Natural killer cell treated with Interleukin-12 subunit alpha and Interleukin-12 subunit beta and Interleukin-15 and Interleukin-18, amount 100 ng/mL, for 72 hours (primary cell): Measurements from ENCODE around the gene SV2C. TPM values are rescaled to one million over a fixed set of nuclear protein-coding genes. Genes with fewer than 3 reads are reported as not detected.
"Not testable (repeated sequence)": the region's sequence is repeated elsewhere in the genome, so short reads cannot be mapped to it uniquely, and the experiment has no call there.

Source experiments
- ATAC-seq, 2 donors: fragments of 150-1000 bp; cut with Tn5 transposase in 1 of 2; sonication (Bioruptor Pico), chemical (Tn5 transposase) in 1 of 2; 2 replicates each; pipeline ENCODE4 v1.10.0; 2021
- DNase-seq: peaks from one replicate; pipeline ENCODE4 v3.0.0; 2022; ENCODE audit warnings: low spot score
- H3K27ac Mint-ChIP-seq, 2 donors: 1 replicate in 1 of 2; 2 replicates in 1 of 2; pipeline ENCODE4 v1.8.0; 2022; ENCODE audit warnings: mixed read lengths in 2 of 2, mild to moderate bottlenecking in 1 of 2, moderate library complexity in 1 of 2
- H3K27me3 Mint-ChIP-seq, 2 donors: 1 replicate in 1 of 2; 2 replicates in 1 of 2; pipeline ENCODE4 v1.8.0; 2022; ENCODE audit warnings: mixed read lengths in 2 of 2
- H3K36me3 Mint-ChIP-seq: one replicate; pipeline ENCODE4 v1.8.0; 2022; ENCODE audit warnings: mixed read lengths
- H3K4me1 Mint-ChIP-seq, 2 donors: 1 replicate in 1 of 2; 2 replicates in 1 of 2; pipeline ENCODE4 v1.8.0; 2022; ENCODE audit warnings: low read depth in 2 of 2, mixed read lengths in 2 of 2, mild to moderate bottlenecking in 1 of 2
- H3K4me3 Mint-ChIP-seq: one replicate; pipeline ENCODE4 v1.8.0; 2022; ENCODE audit warnings: mixed read lengths
- H3K9me3 Mint-ChIP-seq: 2 replicates; pipeline ENCODE4 v1.8.0; 2022; ENCODE audit warnings: mixed read lengths
- total RNA-seq, 2 donors: library from RNA; stranded (reverse); gene quantifications; one replicate each; pipeline ENCODE4 v1.2.3, GENCODE V29; 2022

Gene SV2C
- total RNA-seq, 2 donors from 2014 or later: 0.06 TPM; not detected in 1

- DNase-seq: no peak
- no peaks in the 10 kb centered on the region for H3K9me3 Mint-ChIP-seq
- no peak overlapping the region for H3K27ac Mint-ChIP-seq
- H3K36me3 Mint-ChIP-seq: no peaks in the 10 kb centered on the region
- H3K4me3 Mint-ChIP-seq: no peak overlapping the region
- no peak for ATAC-seq
- peaks cover 19 to 22% of the 10 kb centered on the region in 2 donors for H3K4me1 Mint-ChIP-seq
- H3K27me3 Mint-ChIP-seq: no peaks in the 10 kb centered on the region
These were observed 191.4 kb downstream of the SV2C start for GRCh38 chr5:76274571-76274970.

GRCh38 chr5:76277736-76278135 lies 194.6 kb downstream of the SV2C start:
- Mint-ChIP-seq H3K27ac (no peak overlapping the region), H3K36me3 (no peaks in the 10 kb centered on the region)

GRCh38 chr5:76278261-76278789 lies 195.1 kb downstream of the SV2C start:
- H3K4me3 Mint-ChIP-seq: no peak overlapping the region
- no peaks in the 10 kb centered on the region for H3K36me3 Mint-ChIP-seq
- H3K27me3 Mint-ChIP-seq: no peaks in the 10 kb centered on the region
- no peaks in the 10 kb centered on the region for H3K4me1 Mint-ChIP-seq
- ATAC-seq: no peak
- DNase-seq: no peak
- no peak overlapping the region for H3K27ac Mint-ChIP-seq
- no peaks in the 10 kb centered on the region for H3K9me3 Mint-ChIP-seq

More at GRCh38 chr5:76277736-76278135, 194.6 kb downstream of the SV2C start:
- Mint-ChIP-seq H3K27me3 (no peaks in the 10 kb centered on the region), H3K4me3 (no peak overlapping the region), H3K9me3 (no peaks in the 10 kb centered on the region), H3K4me1 (no peaks in the 10 kb centered on the region)
- ATAC-seq: no peak
- DNase-seq: no peak

- ATAC-seq (no peak), DNase-seq (no peak)
- H3K4me1 Mint-ChIP-seq: peaks cover 0 to 5% of the 10 kb centered on the region in 2 donors
- H3K36me3 Mint-ChIP-seq: no peaks in the 10 kb centered on the region
- no peak overlapping the region for H3K27ac Mint-ChIP-seq
- no peak overlapping the region for H3K4me3 Mint-ChIP-seq
- H3K27me3 Mint-ChIP-seq: no peaks in the 10 kb centered on the region
- H3K9me3 Mint-ChIP-seq: no peaks in the 10 kb centered on the region
These were observed 197.3 kb downstream of the SV2C start for GRCh38 chr5:76280494-76280893.

- ATAC-seq: no peak
These were observed 200.5 kb downstream of the SV2C start for GRCh38 chr5:76283670-76284069.

GRCh38 chr5:76289692-76290091 lies 206.5 kb downstream of the SV2C start:
- DNase-seq (no peak), ATAC-seq (no peak)
- H3K27ac Mint-ChIP-seq: no peak overlapping the region
- no peak overlapping the region for H3K4me3 Mint-ChIP-seq
- H3K36me3 Mint-ChIP-seq: no peaks in the 10 kb centered on the region
- H3K4me1 Mint-ChIP-seq: peaks cover 14 to 20% of the 10 kb centered on the region in 2 donors
- H3K27me3 Mint-ChIP-seq: no peaks in the 10 kb centered on the region
- H3K9me3 Mint-ChIP-seq: no peaks in the 10 kb centered on the region

More at GRCh38 chr5:76283670-76284069, 200.5 kb downstream of the SV2C start:
- Mint-ChIP-seq H3K36me3 (no peaks in the 10 kb centered on the region), H3K4me1 (peaks cover 0 to 5% of the 10 kb centered on the region in 2 donors), H3K9me3 (no peaks in the 10 kb centered on the region), H3K27me3 (no peaks in the 10 kb centered on the region), H3K27ac (no peak overlapping the region), H3K4me3 (no peak overlapping the region)
- DNase-seq: no peak

GRCh38 chr5:76290321-76290757 lies 207.2 kb downstream of the SV2C start:
- no peak for DNase-seq
- no peak for ATAC-seq
- no peak overlapping the region for H3K4me3 Mint-ChIP-seq
- H3K9me3 Mint-ChIP-seq: no peaks in the 10 kb centered on the region
- H3K36me3 Mint-ChIP-seq: no peaks in the 10 kb centered on the region
- peaks cover 16 to 21% of the 10 kb centered on the region in 2 donors for H3K4me1 Mint-ChIP-seq
- no peak overlapping the region for H3K27ac Mint-ChIP-seq
- H3K27me3 Mint-ChIP-seq: no peaks in the 10 kb centered on the region

- no peaks in the 10 kb centered on the region for H3K27me3 Mint-ChIP-seq
- no peaks in the 10 kb centered on the region for H3K9me3 Mint-ChIP-seq
- no peak overlapping the region for H3K4me3 Mint-ChIP-seq
- H3K27ac Mint-ChIP-seq: peak overlapping the region in 1 of 2 donors; percentile 65
- ATAC-seq (no peak), DNase-seq (no peak)
- no peaks in the 10 kb centered on the region for H3K36me3 Mint-ChIP-seq
- H3K4me1 Mint-ChIP-seq: peaks cover 16 to 21% of the 10 kb centered on the region in 2 donors
These were observed 208.3 kb downstream of the SV2C start for GRCh38 chr5:76291305-76292077.

GRCh38 chr5:76292620-76293322 lies 209.6 kb downstream of the SV2C start:
- no peaks in the 10 kb centered on the region for H3K27me3 Mint-ChIP-seq
- peak overlapping the region in 1 of 2 donors; percentile 65 for H3K27ac Mint-ChIP-seq
- DNase-seq: no peak
- no peaks in the 10 kb centered on the region for H3K9me3 Mint-ChIP-seq
- H3K4me3 Mint-ChIP-seq: no peak overlapping the region
- H3K36me3 Mint-ChIP-seq: no peaks in the 10 kb centered on the region
- no peak for ATAC-seq
- peaks cover 16 to 21% of the 10 kb centered on the region in 2 donors for H3K4me1 Mint-ChIP-seq

GRCh38 chr5:76294573-76294972 lies 211.4 kb downstream of the SV2C start:
- H3K4me1 Mint-ChIP-seq: peaks cover 20 to 23% of the 10 kb centered on the region in 2 donors
- H3K9me3 Mint-ChIP-seq: no peaks in the 10 kb centered on the region
- ATAC-seq (peak in 1 of 2 donors; percentile 75), DNase-seq (no peak)
- no peaks in the 10 kb centered on the region for H3K27me3 Mint-ChIP-seq
- peak overlapping the region; percentile 40 to 82 for H3K27ac Mint-ChIP-seq
- H3K36me3 Mint-ChIP-seq: no peaks in the 10 kb centered on the region
- peak overlapping the region; percentile 8 for H3K4me3 Mint-ChIP-seq

GRCh38 chr5:76298852-76299251 lies 215.7 kb downstream of the SV2C start:
- H3K27me3 Mint-ChIP-seq: no peaks in the 10 kb centered on the region
- ATAC-seq (no peak), DNase-seq (no peak)
- H3K9me3 Mint-ChIP-seq: no peaks in the 10 kb centered on the region
- no peak overlapping the region for H3K4me3 Mint-ChIP-seq
- no peak overlapping the region for H3K27ac Mint-ChIP-seq
- no peaks in the 10 kb centered on the region for H3K36me3 Mint-ChIP-seq
- peaks cover 11 to 18% of the 10 kb centered on the region in 2 donors for H3K4me1 Mint-ChIP-seq

GRCh38 chr5:76299592-76299991 lies 216.4 kb downstream of the SV2C start:
- H3K4me3 Mint-ChIP-seq: no peak overlapping the region
- H3K27me3 Mint-ChIP-seq: no peaks in the 10 kb centered on the region
- H3K36me3 Mint-ChIP-seq: no peaks in the 10 kb centered on the region
- no peak for DNase-seq
- peaks cover 17 to 22% of the 10 kb centered on the region in 2 donors for H3K4me1 Mint-ChIP-seq
- H3K9me3 Mint-ChIP-seq: no peaks in the 10 kb centered on the region
- H3K27ac Mint-ChIP-seq: no peak overlapping the region
- no peak for ATAC-seq

- H3K27ac Mint-ChIP-seq, DNase-seq, H3K36me3 Mint-ChIP-seq, H3K9me3 Mint-ChIP-seq, ATAC-seq, H3K4me3 Mint-ChIP-seq, H3K27me3 Mint-ChIP-seq: not testable (repeated sequence)
- H3K4me1 Mint-ChIP-seq: peaks cover 27 to 32% of the 10 kb centered on the region in 2 donors
These were observed 218.7 kb downstream of the SV2C start for GRCh38 chr5:76301932-76302331.

- not testable (repeated sequence) for H3K4me3 Mint-ChIP-seq, H3K9me3 Mint-ChIP-seq, DNase-seq, ATAC-seq, H3K27ac Mint-ChIP-seq, H3K36me3 Mint-ChIP-seq, H3K27me3 Mint-ChIP-seq
- H3K4me1 Mint-ChIP-seq: peaks cover 30 to 35% of the 10 kb centered on the region in 2 donors
These were observed 219.5 kb downstream of the SV2C start for GRCh38 chr5:76302661-76303060.
